Gastroesophageal sphincter (tissue), 3 donors: ENCODE data around the gene CORO2B.

Experiments
- EP300 ChIP-seq: sonication (generic); formaldehyde crosslinking; IDR thresholded peaks from one replicate; pipeline ENCODE4 v1.6.1; 2017; ENCODE audit warnings: antibody characterized with exemption, mild to moderate bottlenecking
- POLR2A ChIP-seq, 2 donors: fragments of 450-650 bp; IDR thresholded peaks; one replicate each; pipeline ENCODE4 v1.6.1; 2017; ENCODE audit warnings: antibody characterized with exemption in 2 of 2, mild to moderate bottlenecking in 2 of 2, moderate library complexity in 1 of 2
- POLR2AphosphoS5 ChIP-seq: sonication (generic); formaldehyde crosslinking; IDR thresholded peaks from one replicate; pipeline ENCODE4 v1.6.1; 2017; ENCODE audit warnings: antibody characterized with exemption
- TF ChIP-seq, protein P1 (sequence below), 4 experiments: fragments of 200-600 bp in 2 of 4; fragments of 450-650 bp in 2 of 4; sonication (generic) in 1 of 4; IDR thresholded peaks; one replicate each; pipeline ENCODE4 v1.5.1; 2017 to 2019; ENCODE audit warnings: antibody characterized with exemption in 4 of 4, mild to moderate bottlenecking in 2 of 4, moderate library complexity in 2 of 4

DNA sequence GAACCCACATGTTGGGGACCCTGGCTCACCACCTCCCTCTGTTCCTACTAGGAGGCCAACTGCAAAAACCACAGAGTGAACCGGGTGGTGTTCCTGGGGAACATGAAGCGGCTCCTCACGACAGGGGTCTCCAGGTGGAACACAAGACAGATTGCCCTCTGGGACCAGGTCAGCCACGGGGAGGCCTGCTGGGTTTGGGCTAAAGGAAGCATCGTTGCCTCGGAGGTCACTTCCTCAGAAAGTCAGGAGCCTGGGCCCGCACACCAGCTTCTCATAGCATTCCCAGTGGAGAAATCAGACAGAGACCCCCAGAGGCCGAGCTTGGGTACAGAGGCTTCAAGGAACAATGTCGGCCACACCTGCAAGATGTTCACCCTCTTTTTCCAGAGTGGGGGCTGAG, 135.1 kb downstream of the CORO2B start:
- no peak for TF ChIP-seq POLR2AphosphoS5
- TF ChIP-seq, protein P1, sequence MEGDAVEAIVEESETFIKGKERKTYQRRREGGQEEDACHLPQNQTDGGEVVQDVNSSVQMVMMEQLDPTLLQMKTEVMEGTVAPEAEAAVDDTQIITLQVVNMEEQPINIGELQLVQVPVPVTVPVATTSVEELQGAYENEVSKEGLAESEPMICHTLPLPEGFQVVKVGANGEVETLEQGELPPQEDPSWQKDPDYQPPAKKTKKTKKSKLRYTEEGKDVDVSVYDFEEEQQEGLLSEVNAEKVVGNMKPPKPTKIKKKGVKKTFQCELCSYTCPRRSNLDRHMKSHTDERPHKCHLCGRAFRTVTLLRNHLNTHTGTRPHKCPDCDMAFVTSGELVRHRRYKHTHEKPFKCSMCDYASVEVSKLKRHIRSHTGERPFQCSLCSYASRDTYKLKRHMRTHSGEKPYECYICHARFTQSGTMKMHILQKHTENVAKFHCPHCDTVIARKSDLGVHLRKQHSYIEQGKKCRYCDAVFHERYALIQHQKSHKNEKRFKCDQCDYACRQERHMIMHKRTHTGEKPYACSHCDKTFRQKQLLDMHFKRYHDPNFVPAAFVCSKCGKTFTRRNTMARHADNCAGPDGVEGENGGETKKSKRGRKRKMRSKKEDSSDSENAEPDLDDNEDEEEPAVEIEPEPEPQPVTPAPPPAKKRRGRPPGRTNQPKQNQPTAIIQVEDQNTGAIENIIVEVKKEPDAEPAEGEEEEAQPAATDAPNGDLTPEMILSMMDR (IDR thresholded peaks at IDR 0.05) = no peak
- TF ChIP-seq POLR2A (IDR thresholded peaks at IDR 0.05) = no peak
- TF ChIP-seq EP300 = no peak
